Stimulated activated CD8-positive, alpha-beta memory T cell treated with anti-CD3 and anti-CD28 coated beads, Interleukin-2, amount 100 ng/mL, for 48 hours (primary cell): ENCODE data around the gene MASP2.
"Not testable (repeated sequence)": the region's sequence is repeated elsewhere in the genome, so short reads cannot be mapped to it uniquely, and the experiment has no call there.

ENCODE experiments used
- DNase-seq, 2 donors: peaks; one replicate each; pipeline ENCODE4 v3.0.0-alpha.2; 2020; ENCODE audit warnings: low read depth in 2 of 2

Gene MASP2

DNA sequence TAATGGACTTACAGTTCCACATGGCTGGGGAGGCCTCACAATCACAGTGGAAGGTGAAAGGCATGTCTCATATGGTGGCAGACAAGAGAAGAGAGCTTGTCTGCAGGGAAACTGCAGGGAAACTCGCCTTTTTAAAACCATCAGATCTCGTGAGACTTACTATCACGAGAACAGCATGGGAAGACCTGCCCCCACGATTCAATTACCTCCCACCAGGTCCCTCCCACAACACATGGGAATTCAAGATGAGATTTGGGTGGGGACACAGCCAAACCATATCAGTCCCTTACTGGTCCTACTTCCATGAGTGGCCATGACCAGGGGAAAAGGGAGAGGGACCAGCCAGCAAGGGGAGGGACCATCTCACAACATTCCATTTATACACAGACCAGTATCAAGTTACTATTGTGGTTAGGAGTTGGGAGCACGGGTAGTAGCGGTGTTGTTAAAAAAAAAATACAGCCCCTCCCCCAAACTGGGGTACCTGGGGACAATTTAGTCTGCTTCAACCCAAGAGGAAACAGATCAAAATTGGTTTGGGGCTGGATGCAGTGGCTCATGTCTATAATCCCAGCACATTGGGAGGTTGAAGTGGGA lies 57.0 kb downstream of the MASP2 start:
- DNase-seq = not testable (repeated sequence)

GRCh38 chr1:10989095-10989494 lies 57.9 kb downstream of the MASP2 start:
- DNase-seq = no peak

DNA sequence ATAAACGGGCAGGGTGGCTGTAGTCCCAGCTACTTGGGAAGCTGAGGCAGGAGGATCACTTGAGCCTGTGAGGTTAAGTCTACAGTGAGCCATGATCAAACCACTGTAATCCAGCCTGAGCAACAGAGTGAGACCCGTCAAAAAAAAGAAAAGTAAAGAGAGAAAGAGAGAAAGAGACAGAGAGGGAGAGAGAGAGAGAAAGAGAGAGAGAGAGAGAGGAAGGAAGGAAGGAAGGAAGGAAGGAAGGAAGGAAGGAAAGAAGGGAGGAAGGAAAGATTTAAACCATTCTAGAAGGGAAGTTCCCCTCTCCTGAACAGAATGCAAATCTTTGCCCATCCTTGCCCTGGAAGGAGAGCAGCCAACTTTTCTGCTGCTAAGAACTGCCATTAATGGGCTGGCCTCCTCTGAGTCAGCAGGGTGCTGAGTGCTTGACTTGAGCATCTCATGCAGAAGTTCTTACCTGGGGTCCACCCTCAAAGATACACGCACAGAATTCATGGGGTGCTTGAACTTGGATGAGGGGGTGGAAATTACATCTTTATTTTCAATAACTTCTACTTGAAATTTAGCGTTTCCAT lies 59.1 kb downstream of the MASP2 start:
- DNase-seq = no peak

GRCh38 chr1:10986525-10986890 lies 60.5 kb downstream of the MASP2 start:
- no peak for DNase-seq

DNA sequence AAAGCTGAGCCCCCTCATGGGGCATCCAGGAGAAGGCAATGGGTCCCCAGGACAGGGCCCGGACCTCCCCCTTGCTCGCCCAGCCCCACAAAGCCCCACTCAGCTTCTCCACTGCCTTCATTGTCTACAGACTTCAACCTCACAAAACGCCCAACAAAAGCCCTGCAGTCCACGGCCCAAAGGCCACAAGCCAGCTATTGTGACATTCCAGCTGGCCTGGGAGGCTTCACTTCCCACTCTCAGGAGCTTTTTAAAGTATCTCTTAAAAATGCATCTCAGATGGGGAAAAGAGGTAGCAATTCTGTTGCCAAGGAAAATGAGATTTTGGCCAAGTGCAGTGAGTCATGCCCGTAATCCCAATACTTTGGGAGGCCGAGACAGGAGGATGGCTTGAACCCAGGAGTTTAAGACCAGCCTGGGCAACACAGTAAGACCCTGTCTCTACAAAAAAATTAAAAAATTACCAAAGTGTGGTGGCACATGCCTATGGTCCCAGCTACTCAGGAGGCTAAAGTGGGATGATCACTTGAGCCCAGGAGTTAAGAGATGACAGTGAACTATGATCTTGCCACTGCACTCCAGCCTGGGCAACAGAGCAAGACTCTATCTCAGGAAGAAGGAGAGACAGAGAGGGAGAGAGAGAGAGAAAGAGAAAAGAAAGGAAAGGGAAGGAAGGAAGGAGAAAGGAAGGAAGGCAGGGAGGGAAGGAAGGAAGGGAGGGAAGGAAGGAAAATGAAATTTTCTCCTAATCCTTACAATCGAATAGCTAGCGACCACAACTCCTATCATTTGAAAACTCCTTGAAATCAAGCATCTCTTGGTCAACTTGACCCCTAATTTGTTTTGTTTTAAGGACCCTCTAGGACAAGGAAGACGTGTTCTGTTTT lies 66.0 kb downstream of the MASP2 start:
- no peak for DNase-seq

DNA sequence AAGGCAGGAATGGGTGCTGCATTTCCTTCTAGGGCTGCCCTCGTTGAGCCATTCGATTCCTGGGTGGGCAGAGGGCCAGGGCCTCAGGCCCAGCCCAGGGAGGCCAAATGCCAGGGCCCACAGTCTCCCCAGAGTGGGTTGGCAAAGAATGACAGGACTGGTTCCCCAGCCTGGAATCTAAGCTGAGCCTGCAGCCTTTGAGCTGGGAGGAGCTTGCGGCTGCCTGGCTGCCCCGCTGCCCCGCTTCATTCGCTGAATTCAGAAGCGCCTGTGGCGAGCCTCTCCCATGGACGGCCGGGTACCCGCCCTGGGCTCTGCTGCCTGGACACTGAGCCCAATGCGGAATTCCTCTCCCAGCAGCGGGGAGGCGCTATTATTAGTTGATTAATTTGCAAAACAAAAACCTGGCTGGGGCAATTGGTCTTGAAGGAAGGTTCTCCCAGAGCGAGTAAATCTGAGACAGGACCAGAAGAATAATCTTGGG lies 66.9 kb downstream of the MASP2 start:
- DNase-seq = no peak

GRCh38 chr1:10979483-10979920 lies 67.5 kb downstream of the MASP2 start:
- no peak for DNase-seq

- no peak for DNase-seq
Measured at GRCh38 chr1:10978719-10979118, 68.3 kb downstream of the MASP2 start.
